ENCODE results near the gene BMP6.

DNA sequence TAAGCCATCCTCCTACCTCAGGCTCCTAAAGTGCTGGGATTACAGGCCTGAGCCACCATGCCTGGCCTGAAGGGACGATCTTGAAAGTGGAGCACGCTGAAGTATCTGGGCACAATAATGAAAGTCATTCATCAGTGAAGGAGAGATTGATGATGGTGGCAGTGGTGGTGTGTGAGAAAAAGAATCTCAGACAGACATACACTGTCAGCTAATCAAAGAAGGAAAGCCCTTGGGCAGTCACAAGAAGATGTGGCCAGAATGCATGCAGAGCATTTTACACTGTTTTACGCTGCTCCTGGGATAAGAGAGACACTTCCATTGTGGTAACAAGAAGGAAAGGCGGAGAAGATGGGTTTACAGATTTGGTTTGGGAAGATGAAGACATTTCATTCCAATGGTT lies 20.4 kb upstream of the BMP6 start:
- TF ChIP-seq CTCF (conservative IDR thresholded peaks at IDR 0.05; ENCODE audit: low read depth, low read length): no peak
- no peak for TF ChIP-seq EZH2 (IDR thresholded peaks at IDR 0.05; ENCODE audit: low read length, unreplicated experiment)

Measured in PC-3 (cell line).